Measurements from ENCODE around the gene MYL12B. TPM values are rescaled to one million over a fixed set of nuclear protein-coding genes. Genes with fewer than 3 reads are reported as not detected.

Gene MYL12B
- total RNA-seq, 2 donors from 2014 or later, result 208 to 328 TPM

GRCh38 chr18:3281456-3282400 is 19.8 kb downstream of the MYL12B start:
- Histone ChIP-seq H3K4me3 (no peak overlapping the region), H3K27me3 (replicated peaks; ENCODE audit: insufficient read depth) (no peaks in the 10 kb centered on the region), H3K36me3 (peaks cover 8% of the 10 kb centered on the region), H3K9me3 (no peaks in the 10 kb centered on the region), H3K4me1 (ENCODE audit: control insufficient read depth in 1 of 2, low read depth in 2 of 2) (no peaks in the 10 kb centered on the region), H3K27ac (no peak overlapping the region)
- no peak for DNase-seq (ENCODE audit: low spot score)
- no peak for ATAC-seq (ENCODE audit: insufficient number of reproducible peaks, low FRiP score, low read depth)
- peak; percentile 66 for TF ChIP-seq CTCF (IDR thresholded peaks at IDR 0.05)

- H3K36me3 ChIP-seq, result no peaks in the 10 kb centered on the region
- ATAC-seq (ENCODE audit: insufficient number of reproducible peaks, low FRiP score, low read depth), result no peak
- no peak for TF ChIP-seq CTCF (IDR thresholded peaks at IDR 0.05)
- no peaks in the 10 kb centered on the region for H3K4me1 ChIP-seq (ENCODE audit: control insufficient read depth in 1 of 2, low read depth in 2 of 2)
- H3K9me3 ChIP-seq, result no peaks in the 10 kb centered on the region
- H3K27ac ChIP-seq, result no peak overlapping the region
- H3K4me3 ChIP-seq, result no peak overlapping the region
- DNase-seq (ENCODE audit: low spot score), result no peak
- H3K27me3 ChIP-seq (replicated peaks; ENCODE audit: insufficient read depth), result no peaks in the 10 kb centered on the region
These were observed 21.4 kb downstream of the MYL12B start for GRCh38 chr18:3283253-3283863.

GRCh38 chr18:3283908-3284307 is 22.0 kb downstream of the MYL12B start:
- no peak overlapping the region for H3K27ac ChIP-seq
- no peak for ATAC-seq (ENCODE audit: insufficient number of reproducible peaks, low FRiP score, low read depth)

GRCh38 chr18:3284501-3284900 is 22.6 kb downstream of the MYL12B start:
- Histone ChIP-seq H3K36me3 (no peaks in the 10 kb centered on the region), H3K9me3 (no peaks in the 10 kb centered on the region), H3K27me3 (replicated peaks; ENCODE audit: insufficient read depth) (no peaks in the 10 kb centered on the region), H3K4me3 (no peak overlapping the region), H3K27ac (no peak overlapping the region), H3K4me1 (ENCODE audit: control insufficient read depth in 1 of 2, low read depth in 2 of 2) (no peaks in the 10 kb centered on the region)
- TF ChIP-seq CTCF (IDR thresholded peaks at IDR 0.05), result no peak
- ATAC-seq (ENCODE audit: insufficient number of reproducible peaks, low FRiP score, low read depth), result no peak
- no peak for DNase-seq (ENCODE audit: low spot score)

More at GRCh38 chr18:3283908-3284307, 22.0 kb downstream of the MYL12B start:
- Histone ChIP-seq H3K9me3 (no peaks in the 10 kb centered on the region), H3K36me3 (no peaks in the 10 kb centered on the region), H3K4me3 (no peak overlapping the region), H3K27me3 (replicated peaks; ENCODE audit: insufficient read depth) (no peaks in the 10 kb centered on the region), H3K4me1 (ENCODE audit: control insufficient read depth in 1 of 2, low read depth in 2 of 2) (no peaks in the 10 kb centered on the region)
- DNase-seq (ENCODE audit: low spot score), result no peak
- TF ChIP-seq CTCF (IDR thresholded peaks at IDR 0.05), result no peak

- Histone ChIP-seq H3K9me3 (no peaks in the 10 kb centered on the region), H3K36me3 (no peaks in the 10 kb centered on the region), H3K4me3 (no peak overlapping the region), H3K4me1 (ENCODE audit: control insufficient read depth in 1 of 2, low read depth in 2 of 2) (no peaks in the 10 kb centered on the region), H3K27ac (no peak overlapping the region), H3K27me3 (replicated peaks; ENCODE audit: insufficient read depth) (no peaks in the 10 kb centered on the region)
- no peak for DNase-seq (ENCODE audit: low spot score)
- ATAC-seq (ENCODE audit: insufficient number of reproducible peaks, low FRiP score, low read depth), result no peak
- no peak for TF ChIP-seq CTCF (IDR thresholded peaks at IDR 0.05)
These were observed 24.2 kb downstream of the MYL12B start for GRCh38 chr18:3286159-3286558.

All from thoracic aorta (tissue), 2 donors.